ENCODE results near the gene ZSCAN5A.
A peak's percentile ranks its signal among the peaks of the same experiment; 100 is the strongest.

The ZSCAN5A gene

GRCh38 chr19:56321989-56322440 is 7.4 kb upstream of the ZSCAN5A start:
- no peak for DNase-seq (ENCODE audit: low read depth)
- no peak for TF ChIP-seq CTCF (conservative IDR thresholded peaks at IDR 0.05; ENCODE audit: low read length)
- no peak overlapping the region for H3K4me3 ChIP-seq (ENCODE audit: low read length)

GRCh38 chr19:56321254-56321988 is 6.8 kb upstream of the ZSCAN5A start:
- no peak for TF ChIP-seq CTCF (conservative IDR thresholded peaks at IDR 0.05; ENCODE audit: low read length)
- no peak for DNase-seq (ENCODE audit: low read depth)
- no peak overlapping the region for H3K4me3 ChIP-seq (ENCODE audit: low read length)

GRCh38 chr19:56319991-56320390 is 5.4 kb upstream of the ZSCAN5A start:
- DNase-seq (ENCODE audit: low read depth) = no peak
- no peak for TF ChIP-seq CTCF (conservative IDR thresholded peaks at IDR 0.05; ENCODE audit: low read length)
- no peak overlapping the region for H3K4me3 ChIP-seq (ENCODE audit: low read length)

- no peak overlapping the region for H3K4me3 ChIP-seq (ENCODE audit: low read length)
- no peak for DNase-seq (ENCODE audit: low read depth)
- TF ChIP-seq CTCF (conservative IDR thresholded peaks at IDR 0.05; ENCODE audit: low read length) = no peak
These were observed 3.1 kb upstream of the ZSCAN5A start for GRCh38 chr19:56317749-56318148.

GRCh38 chr19:56316728-56317127 is 2.1 kb upstream of the ZSCAN5A start:
- no peak overlapping the region for H3K4me3 ChIP-seq (ENCODE audit: low read length)
- no peak for TF ChIP-seq CTCF (conservative IDR thresholded peaks at IDR 0.05; ENCODE audit: low read length)
- DNase-seq (ENCODE audit: low read depth) = no peak

GRCh38 chr19:56315077-56315828 is 614 bp upstream of the ZSCAN5A start:
- no peak for TF ChIP-seq CTCF (conservative IDR thresholded peaks at IDR 0.05; ENCODE audit: low read length)
- DNase-seq (ENCODE audit: low read depth) = peak; percentile 97

GRCh38 chr19:56314018-56314380 is 640 bp downstream of the ZSCAN5A start:
- no peak for TF ChIP-seq CTCF (conservative IDR thresholded peaks at IDR 0.05; ENCODE audit: low read length)
- H3K4me3 ChIP-seq (ENCODE audit: low read length) = peak overlapping the region; percentile 93
- no peak for DNase-seq (ENCODE audit: low read depth)

More at GRCh38 chr19:56315077-56315828, 614 bp upstream of the ZSCAN5A start:
- H3K4me3 ChIP-seq (ENCODE audit: low read length) = peak overlapping the region; percentile 93
